ENCODE data around the gene SND1.

The SND1 gene

GRCh38 chr7:128110641-128111364 is 458.8 kb downstream of the SND1 start:
- no peak overlapping the region for H3K4me3 ChIP-seq (ENCODE audit: low read depth, low read length)
- TF ChIP-seq CTCF (IDR thresholded peaks at IDR 0.05; ENCODE audit: low read depth, low read length) = no peak

- H3K4me3 ChIP-seq (ENCODE audit: low read depth, low read length) = no peak overlapping the region
- TF ChIP-seq CTCF (IDR thresholded peaks at IDR 0.05; ENCODE audit: low read depth, low read length) = no peak
Measured at GRCh38 chr7:128112018-128112780, 460.2 kb downstream of the SND1 start.

GRCh38 chr7:128112781-128113221 is 460.8 kb downstream of the SND1 start:
- TF ChIP-seq CTCF (IDR thresholded peaks at IDR 0.05; ENCODE audit: low read depth, low read length) = no peak
- H3K4me3 ChIP-seq (ENCODE audit: low read depth, low read length) = no peak overlapping the region

- no peak overlapping the region for H3K4me3 ChIP-seq (ENCODE audit: low read depth, low read length)
- TF ChIP-seq CTCF (IDR thresholded peaks at IDR 0.05; ENCODE audit: low read depth, low read length) = no peak
Measured at GRCh38 chr7:128113839-128114238, 461.8 kb downstream of the SND1 start.

GRCh38 chr7:128114806-128115205 is 462.8 kb downstream of the SND1 start:
- H3K4me3 ChIP-seq (ENCODE audit: low read depth, low read length) = no peak overlapping the region
- no peak for TF ChIP-seq CTCF (IDR thresholded peaks at IDR 0.05; ENCODE audit: low read depth, low read length)

- no peak for TF ChIP-seq CTCF (IDR thresholded peaks at IDR 0.05; ENCODE audit: low read depth, low read length)
Measured at GRCh38 chr7:128115336-128115820, 463.4 kb downstream of the SND1 start.

More at GRCh38 chr7:128115336-128115820, 463.4 kb downstream of the SND1 start:
- H3K4me3 ChIP-seq (ENCODE audit: low read depth, low read length) = no peak overlapping the region
